GM12865 (cell line): ENCODE results near the gene GMPPB.

ENCODE experiments used
- DNase-seq: peaks from one replicate; pipeline ENCODE4 v3.0.0; 2010; ENCODE audit warnings: low read depth
- H3K4me3 ChIP-seq: 2 replicates; pipeline ENCODE4 v1.5.1; 2011; ENCODE audit warnings: mild to moderate bottlenecking, low read depth, low read length, control low read depth
- TF ChIP-seq, protein P1 (sequence below): IDR thresholded peaks from 2 replicates; pipeline ENCODE4 v1.5.1; 2011; ENCODE audit warnings: low read length, control low read depth, low read depth, inconsistent platforms; ENCODE audit not compliant: insufficient read depth; ENCODE audit errors: missing control alignments

GMPPB gene

DNA sequence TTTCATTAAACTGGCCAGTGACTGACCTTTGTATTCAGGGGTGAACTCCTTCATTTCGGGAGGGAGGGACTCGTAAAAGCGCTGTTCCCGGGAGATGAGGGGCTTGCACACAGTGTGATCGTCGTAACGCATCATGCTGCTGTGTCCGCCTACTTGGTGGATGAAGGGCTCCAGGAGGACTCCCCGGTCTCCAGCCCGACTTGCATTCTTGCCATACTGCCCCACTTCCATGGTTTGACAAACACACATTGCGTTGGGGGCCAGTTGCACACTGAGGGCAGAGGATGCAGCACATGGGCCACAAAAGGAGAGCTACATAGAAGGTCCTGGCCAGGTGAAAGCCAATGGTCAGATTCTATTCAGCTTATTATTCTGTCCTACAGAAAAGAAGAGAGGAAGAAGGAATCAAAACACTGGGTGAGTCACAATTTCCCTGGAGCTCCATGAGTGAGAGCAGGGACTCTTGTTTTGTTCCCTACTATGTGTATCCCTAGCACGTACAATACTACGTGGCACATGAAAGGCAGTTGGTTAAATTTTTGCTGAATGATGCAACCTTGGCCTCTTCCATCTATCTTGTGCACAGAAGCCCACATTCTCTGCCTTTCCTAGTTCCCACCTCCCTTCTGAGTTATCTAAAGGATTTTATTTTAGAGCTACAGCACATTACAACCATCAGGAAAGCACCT, 24.2 kb upstream of the GMPPB start:
- TF ChIP-seq, protein P1, sequence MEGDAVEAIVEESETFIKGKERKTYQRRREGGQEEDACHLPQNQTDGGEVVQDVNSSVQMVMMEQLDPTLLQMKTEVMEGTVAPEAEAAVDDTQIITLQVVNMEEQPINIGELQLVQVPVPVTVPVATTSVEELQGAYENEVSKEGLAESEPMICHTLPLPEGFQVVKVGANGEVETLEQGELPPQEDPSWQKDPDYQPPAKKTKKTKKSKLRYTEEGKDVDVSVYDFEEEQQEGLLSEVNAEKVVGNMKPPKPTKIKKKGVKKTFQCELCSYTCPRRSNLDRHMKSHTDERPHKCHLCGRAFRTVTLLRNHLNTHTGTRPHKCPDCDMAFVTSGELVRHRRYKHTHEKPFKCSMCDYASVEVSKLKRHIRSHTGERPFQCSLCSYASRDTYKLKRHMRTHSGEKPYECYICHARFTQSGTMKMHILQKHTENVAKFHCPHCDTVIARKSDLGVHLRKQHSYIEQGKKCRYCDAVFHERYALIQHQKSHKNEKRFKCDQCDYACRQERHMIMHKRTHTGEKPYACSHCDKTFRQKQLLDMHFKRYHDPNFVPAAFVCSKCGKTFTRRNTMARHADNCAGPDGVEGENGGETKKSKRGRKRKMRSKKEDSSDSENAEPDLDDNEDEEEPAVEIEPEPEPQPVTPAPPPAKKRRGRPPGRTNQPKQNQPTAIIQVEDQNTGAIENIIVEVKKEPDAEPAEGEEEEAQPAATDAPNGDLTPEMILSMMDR: no peak
- DNase-seq: no peak
- no peak overlapping the region for H3K4me3 ChIP-seq

DNA sequence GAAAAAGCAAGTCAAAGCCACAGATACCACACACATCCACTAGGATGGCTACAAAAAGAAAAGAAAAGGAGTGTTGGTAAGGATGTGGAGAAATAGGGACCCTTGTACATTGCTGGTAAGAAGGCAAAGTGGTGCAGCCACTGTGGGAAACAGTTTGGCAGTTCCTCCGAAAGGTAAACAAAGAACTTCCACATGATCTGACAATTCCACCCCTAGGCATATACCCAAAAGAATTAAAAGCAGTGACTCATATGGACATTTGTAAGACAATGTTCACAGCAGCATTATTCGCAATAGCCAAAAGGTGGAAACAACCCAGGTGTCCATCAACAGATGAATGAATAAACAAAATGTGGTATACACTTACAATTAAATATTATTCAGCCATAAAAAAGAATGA, 22.2 kb upstream of the GMPPB start:
- no peak overlapping the region for H3K4me3 ChIP-seq
- DNase-seq: no peak
- TF ChIP-seq, protein P1: no peak

DNA sequence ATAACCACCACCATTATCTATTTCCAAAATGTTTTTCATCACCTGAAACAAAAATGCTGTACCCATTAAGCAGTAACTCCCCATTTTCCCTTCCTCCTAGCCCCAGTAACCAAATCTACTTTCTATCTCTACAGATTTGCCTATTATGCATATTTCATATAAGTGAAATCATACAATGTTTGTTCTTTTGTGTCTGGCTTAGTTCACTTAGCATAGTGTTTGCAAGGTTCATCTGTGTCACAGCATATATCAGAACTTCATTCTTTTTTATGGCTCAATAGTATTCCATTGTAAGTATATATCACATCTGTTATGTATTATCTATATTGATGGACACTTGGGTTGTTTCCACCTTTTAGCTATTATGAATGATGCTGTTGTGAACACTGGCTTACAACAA, 16.7 kb upstream of the GMPPB start:
- no peak for DNase-seq
- H3K4me3 ChIP-seq: no peak overlapping the region
- TF ChIP-seq, protein P1: no peak

DNA sequence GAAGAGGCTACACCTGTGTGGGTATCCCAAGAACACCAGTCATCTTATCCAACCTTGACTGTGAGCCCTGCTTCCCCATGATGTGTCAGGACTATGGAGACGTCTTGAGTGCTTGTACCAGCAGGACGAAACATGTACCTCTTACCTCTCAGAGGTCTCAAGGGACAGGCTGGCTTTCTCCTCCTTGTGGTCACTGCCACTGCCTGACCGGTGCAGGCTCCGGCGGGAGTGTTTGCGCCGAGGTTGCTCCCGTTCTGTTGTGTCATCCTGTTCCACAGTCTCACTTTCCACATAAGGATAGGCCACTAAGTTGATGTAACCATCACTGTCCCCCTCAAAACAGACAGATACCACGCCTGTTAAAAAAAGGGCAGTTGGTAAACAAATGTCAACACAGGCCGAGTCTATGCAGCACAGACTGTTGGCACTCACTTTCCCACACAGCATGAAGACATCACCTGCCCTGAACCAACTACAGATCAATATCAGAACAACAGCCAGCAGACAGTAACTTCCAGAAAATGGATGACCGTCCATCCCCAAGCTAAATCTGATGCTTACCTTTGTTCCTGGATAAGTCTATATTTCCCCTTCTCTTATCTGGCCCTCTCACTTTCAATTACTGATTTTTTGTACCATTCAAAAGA, 14.4 kb upstream of the GMPPB start:
- no peak for DNase-seq
- H3K4me3 ChIP-seq: no peak overlapping the region
- TF ChIP-seq, protein P1: no peak

DNA sequence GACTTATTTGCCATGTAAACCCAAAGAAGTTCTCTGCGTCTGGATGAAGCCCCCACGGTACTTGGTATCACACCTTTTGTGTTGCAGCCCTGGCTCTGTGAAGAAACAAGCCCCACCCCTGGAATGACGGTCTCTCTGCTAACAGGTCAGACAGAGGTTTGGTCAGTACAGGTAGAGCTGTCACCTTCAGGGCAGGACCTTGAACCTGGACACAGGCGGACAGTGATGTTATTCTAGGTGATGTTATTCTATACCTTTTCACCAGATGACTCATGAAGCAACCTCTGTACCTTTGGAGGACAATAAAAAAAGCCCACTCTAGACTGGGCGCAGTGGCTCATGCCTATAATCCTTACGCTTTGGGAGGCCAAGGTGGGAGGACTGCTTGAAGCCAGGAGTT, 11.0 kb upstream of the GMPPB start:
- TF ChIP-seq, protein P1: no peak
- DNase-seq: no peak

DNA sequence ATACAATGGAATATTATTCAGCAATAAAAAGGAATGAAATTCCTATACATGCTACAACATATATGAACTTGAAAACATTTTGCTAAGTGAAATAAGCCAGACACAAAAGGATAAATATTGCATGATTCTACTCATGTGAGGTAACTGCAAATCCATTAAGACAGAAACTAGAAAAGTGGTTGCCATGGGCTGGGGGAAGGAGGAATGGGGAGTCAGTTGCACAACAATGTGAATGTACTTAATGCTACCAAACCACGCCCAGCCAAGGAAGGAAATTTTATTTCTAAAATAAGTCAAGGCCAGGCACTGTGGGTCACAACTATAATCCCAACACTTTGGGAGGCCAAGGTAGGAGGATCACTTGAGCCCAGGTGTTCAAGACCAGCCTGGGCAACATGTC, 9.8 kb upstream of the GMPPB start:
- no peak for DNase-seq
- TF ChIP-seq, protein P1: no peak
- no peak overlapping the region for H3K4me3 ChIP-seq

More for the DNA sequence above, 11.0 kb upstream of the GMPPB start:
- H3K4me3 ChIP-seq: no peak overlapping the region

DNA sequence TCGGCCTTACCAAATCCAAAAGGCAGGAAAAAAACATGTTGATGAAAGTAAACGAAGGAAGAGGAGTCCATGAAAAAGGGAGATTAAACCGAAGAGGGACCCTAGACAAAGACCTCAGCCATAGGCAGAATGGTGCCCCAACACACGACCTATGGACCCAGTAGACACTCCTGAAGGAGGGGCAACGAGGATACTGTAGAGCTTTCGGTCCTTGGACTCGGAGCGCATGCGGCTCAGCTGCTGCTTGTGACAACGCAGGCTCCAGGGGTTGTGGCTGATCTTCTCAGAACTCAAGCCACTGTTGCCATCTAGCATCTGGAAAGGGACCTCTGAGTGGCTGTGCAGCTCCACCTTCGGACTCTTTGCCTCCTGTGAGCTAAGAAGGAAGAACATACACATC, 8.8 kb upstream of the GMPPB start:
- no peak overlapping the region for H3K4me3 ChIP-seq
- DNase-seq: no peak
- TF ChIP-seq, protein P1: no peak
